ENCODE data around the gene NUP214.

Gene NUP214

GRCh38 chr9:131227959-131228460, 102.6 kb downstream of the NUP214 start:
- Histone ChIP-seq H3K27me3 (ENCODE audit: insufficient read depth, poor library complexity, severe bottlenecking) (no peaks in the 10 kb centered on the region), H3K27ac (replicated peaks) (peak overlapping the region; percentile 54), H3K4me3 (replicated peaks; ENCODE audit: insufficient read depth, low read length) (peak overlapping the region; percentile 33)
- no peak for TF ChIP-seq SPI1 (IDR thresholded peaks at IDR 0.05; ENCODE audit: borderline replicate concordance, low read depth)
- TF ChIP-seq POLR2AphosphoS5 (IDR thresholded peaks at IDR 0.05; ENCODE audit: low read depth): no peak
- TF ChIP-seq CTCF (IDR thresholded peaks at IDR 0.05; ENCODE audit: insufficient read depth, low read length): no peak
- no peak for TF ChIP-seq GABPA (IDR thresholded peaks at IDR 0.05; ENCODE audit: low read depth)
- TF ChIP-seq REST (IDR thresholded peaks at IDR 0.05; ENCODE audit: insufficient replicate concordance, low read depth): no peak
- no peak for DNase-seq (ENCODE audit: low read depth in 1 of 2, low spot score in 1 of 2)

GRCh38 chr9:131228988-131229387, 103.6 kb downstream of the NUP214 start:
- Histone ChIP-seq H3K27me3 (ENCODE audit: insufficient read depth, poor library complexity, severe bottlenecking) (no peaks in the 10 kb centered on the region), H3K27ac (replicated peaks) (no peak overlapping the region), H3K4me3 (replicated peaks; ENCODE audit: insufficient read depth, low read length) (peak overlapping the region; percentile 33)
- no peak for TF ChIP-seq SPI1 (IDR thresholded peaks at IDR 0.05; ENCODE audit: borderline replicate concordance, low read depth)
- DNase-seq (ENCODE audit: low read depth in 1 of 2, low spot score in 1 of 2): no peak

- H3K27me3 ChIP-seq (ENCODE audit: insufficient read depth, poor library complexity, severe bottlenecking): no peaks in the 10 kb centered on the region
- H3K4me3 ChIP-seq (replicated peaks; ENCODE audit: insufficient read depth, low read length): no peak overlapping the region
- TF ChIP-seq CTCF (IDR thresholded peaks at IDR 0.05; ENCODE audit: insufficient read depth, low read length): no peak
- no peak for TF ChIP-seq REST (IDR thresholded peaks at IDR 0.05; ENCODE audit: insufficient replicate concordance, low read depth)
- TF ChIP-seq GABPA (IDR thresholded peaks at IDR 0.05; ENCODE audit: low read depth): no peak
- TF ChIP-seq SPI1 (IDR thresholded peaks at IDR 0.05; ENCODE audit: borderline replicate concordance, low read depth): no peak
- no peak for TF ChIP-seq POLR2AphosphoS5 (IDR thresholded peaks at IDR 0.05; ENCODE audit: low read depth)
- H3K27ac ChIP-seq (replicated peaks): no peak overlapping the region
- no peak for DNase-seq (ENCODE audit: low read depth in 1 of 2, low spot score in 1 of 2)
These were observed 108.2 kb downstream of the NUP214 start for GRCh38 chr9:131233556-131233955.

GRCh38 chr9:131233995-131234394, 108.6 kb downstream of the NUP214 start:
- H3K27ac ChIP-seq (replicated peaks): no peak overlapping the region
- H3K4me3 ChIP-seq (replicated peaks; ENCODE audit: insufficient read depth, low read length): no peak overlapping the region
- H3K27me3 ChIP-seq (ENCODE audit: insufficient read depth, poor library complexity, severe bottlenecking): no peaks in the 10 kb centered on the region
- TF ChIP-seq POLR2AphosphoS5 (IDR thresholded peaks at IDR 0.05; ENCODE audit: low read depth) (no peak), SPI1 (IDR thresholded peaks at IDR 0.05; ENCODE audit: borderline replicate concordance, low read depth) (no peak), GABPA (IDR thresholded peaks at IDR 0.05; ENCODE audit: low read depth) (no peak), CTCF (IDR thresholded peaks at IDR 0.05; ENCODE audit: insufficient read depth, low read length) (no peak), REST (IDR thresholded peaks at IDR 0.05; ENCODE audit: insufficient replicate concordance, low read depth) (no peak)
- DNase-seq (ENCODE audit: low read depth in 1 of 2, low spot score in 1 of 2): no peak
